HG03135 (cell line): Measurements from ENCODE around the gene PIGN.
"Not testable (repeated sequence)": the region's sequence is repeated elsewhere in the genome, so short reads cannot be mapped to it uniquely, and the experiment has no call there.

Source experiments
- ATAC-seq: cut with Tn5 transposase; IDR thresholded peaks from one replicate; pipeline ENCODE4 v1.9.1; 2021; ENCODE audit warnings: mild to moderate bottlenecking, moderate library complexity; ENCODE audit not compliant: unreplicated experiment

Gene PIGN

DNA sequence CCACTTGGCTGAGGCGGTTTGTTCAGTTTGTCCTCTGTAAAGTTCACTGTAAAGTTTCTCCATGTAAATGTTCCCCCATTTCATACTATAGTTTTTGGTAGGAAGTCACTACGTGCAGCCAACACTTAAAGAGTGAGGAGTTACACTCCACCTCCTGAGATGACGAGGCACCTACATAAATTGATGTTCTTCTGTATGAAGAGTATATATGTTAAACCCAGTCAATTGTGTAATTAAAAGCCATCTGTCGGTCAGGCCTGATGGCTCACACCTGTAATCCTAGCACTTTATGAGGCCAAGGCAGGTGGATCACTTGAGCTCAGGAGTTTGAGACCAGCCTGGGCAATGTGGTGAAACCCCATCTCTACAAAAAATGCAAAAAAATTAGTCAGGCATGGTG lies 7.6 kb downstream of the PIGN start:
- no peak for ATAC-seq

DNA sequence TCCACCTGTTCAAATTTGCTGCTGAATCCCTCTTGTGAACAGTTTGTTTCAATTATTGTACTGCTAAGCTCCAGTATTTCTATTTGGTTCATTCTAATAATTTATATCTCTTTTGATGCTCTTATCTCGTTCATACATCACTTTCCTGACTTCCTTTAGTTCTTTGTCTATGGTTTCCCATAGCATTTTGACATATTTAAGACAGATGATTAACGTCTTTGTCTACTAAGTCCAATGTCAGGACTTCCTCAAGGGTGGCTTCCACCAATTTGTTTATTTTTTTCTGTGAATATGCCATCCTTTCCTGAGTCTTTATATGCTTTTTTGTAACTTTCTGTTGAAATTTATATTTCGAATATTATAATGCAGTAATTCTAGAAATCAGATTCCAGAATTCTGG lies 9.6 kb downstream of the PIGN start:
- no peak for ATAC-seq

DNA sequence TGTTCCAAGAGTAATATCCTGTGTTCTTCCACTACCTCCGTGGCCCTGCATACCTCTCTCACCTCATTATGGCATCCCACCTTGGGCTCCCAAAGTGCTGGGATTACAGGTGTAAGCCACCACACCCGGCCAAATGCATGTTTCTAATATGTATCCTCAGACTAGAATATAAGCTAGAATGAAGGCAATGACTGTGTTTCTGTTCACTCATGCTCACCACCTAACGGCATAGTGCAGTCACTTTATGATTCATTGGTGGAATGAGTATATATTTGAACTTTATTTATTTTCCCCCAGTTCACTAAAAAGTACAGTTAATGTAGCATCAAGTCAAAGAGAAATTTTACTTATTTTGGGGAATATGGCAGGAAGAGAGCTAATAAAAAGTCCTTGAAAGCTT lies 11.3 kb downstream of the PIGN start:
- ATAC-seq = no peak

DNA sequence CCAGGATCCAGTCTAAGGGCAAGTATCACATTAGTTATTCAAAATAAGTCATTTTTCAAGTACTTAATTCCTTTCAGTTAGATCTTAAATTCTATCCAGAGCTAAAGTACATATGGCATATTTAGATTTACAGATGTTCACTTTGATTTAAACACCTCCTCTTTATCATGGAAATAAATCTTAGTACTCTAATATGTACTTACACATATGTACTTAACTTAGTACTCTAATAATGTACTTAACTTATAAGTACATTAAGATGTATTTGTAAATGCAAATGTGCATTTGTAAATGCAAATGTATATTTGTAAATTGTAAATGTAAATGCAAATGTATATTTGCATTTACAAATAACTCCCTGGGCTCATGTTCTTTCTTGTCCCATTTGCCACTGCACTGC lies 14.6 kb downstream of the PIGN start:
- ATAC-seq = no peak

DNA sequence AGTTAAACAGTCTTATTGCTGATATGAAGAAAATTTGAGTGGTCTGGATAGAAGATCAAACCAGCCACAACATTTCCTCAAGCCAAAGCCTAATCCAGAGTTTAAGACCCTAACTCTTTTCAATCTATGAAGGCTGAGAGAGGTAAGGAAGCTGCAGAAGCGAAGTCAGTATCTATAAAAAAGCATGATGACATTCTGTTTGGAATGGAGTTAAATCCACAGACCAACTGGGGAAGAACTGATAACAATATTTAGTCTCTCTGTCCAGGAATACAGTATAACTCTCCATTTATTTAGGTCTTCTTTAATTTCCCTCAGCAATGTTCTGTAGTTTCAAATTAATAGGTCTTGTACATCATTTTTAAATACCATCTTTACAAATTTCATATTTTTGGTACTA lies 16.0 kb downstream of the PIGN start:
- no peak for ATAC-seq

DNA sequence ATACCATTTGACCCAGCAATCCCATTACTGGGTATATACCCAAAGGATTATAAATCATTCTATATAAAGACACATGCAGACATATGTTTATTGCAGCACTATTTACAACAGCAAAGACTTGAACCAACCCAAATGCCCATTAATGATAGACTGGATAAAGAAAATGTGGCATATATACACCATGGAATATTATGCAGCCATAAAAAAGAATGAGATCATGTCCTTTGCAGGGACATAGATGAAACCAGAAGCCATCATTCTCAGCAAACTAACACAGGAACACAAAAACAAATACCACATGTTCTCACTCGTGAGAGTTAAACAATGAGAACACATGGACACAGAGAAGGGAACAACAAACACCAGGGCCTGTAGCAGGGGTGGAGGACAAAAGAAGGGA lies 20.3 kb downstream of the PIGN start:
- not testable (repeated sequence) for ATAC-seq

DNA sequence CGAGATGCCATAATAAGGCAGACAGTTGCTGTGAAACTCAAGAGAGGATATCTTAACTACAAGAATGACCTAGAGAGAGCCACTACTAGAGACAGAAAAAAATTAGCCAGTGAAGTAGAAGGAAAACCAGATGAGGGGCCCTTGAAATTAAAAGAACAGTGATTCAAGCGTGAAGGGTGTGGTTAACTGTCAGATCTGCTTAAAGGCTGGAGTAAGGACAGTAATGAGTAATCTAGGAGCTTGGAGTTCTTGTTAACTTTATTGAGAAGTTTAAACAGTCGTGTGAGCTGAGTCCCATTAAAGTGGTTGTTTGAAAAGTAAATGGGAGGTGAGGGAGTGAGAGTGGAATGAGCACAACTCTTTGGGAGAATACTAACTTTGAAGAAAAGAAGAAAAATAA lies 21.3 kb downstream of the PIGN start:
- ATAC-seq = no peak

DNA sequence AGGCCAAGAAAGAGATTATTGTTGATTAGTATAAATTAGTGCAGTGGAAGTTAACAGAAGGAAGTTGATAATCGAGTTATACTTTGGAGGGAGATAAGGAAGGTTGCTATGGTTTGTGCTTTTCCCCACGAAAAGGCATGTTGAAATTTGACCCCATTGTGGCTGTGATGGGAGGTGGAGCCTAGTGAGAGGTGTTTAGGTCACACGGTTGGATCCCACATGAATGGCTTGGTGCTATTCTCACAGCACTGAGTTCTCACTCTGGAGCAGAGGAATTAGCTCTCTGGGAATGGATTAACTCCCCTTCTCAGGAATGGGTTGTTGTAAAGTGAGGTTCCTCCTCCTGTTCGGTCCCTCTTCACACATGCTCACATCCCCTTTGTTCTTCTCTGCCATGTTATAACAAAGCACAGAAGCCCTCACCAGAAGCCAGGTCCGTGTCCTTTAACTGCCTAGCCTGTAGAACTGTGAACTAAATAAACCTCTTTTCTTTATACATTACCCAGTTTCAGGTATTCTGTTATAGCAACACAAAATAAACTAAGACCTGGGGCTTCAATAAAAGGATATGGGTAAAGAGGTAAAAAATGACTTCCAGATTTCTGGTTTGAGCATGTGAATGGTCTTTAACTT lies 21.9 kb downstream of the PIGN start:
- ATAC-seq = no peak

DNA sequence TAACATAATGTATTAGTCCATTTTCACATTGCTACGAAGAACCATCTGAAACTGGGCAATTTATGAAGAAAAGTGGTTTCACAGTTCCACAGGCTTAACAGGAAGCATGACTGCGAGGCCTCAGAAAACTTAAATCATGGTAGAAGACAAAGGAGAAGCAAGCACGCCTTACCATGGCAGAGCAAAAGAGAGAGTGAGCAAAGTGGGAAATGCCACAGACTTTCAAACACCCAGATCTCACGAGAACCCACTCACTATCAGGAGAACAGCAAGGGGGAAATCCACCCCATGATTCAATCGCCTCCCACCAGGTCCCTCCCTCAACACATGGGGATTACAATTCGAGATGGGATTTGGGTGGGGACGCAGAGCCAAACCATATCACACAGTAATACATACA lies 22.5 kb downstream of the PIGN start:
- ATAC-seq = no peak

DNA sequence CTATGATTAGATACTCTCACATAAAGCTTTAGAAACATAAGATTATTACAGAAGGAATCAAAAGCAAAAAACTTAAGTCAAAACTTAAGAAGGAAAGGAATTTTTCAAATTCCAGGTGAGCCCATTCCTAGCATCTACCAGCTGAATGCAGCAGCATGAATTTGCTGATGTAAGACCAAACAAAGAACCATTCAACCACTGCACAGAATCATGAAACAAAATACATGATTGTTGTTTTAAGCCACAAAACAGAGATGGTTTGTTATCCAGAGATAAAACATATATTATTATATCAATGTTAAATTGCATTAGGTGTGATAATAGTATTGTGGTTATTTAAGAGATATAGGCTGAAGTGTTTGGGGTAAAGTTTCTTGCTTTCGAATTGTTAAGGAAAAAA lies 29.0 kb downstream of the PIGN start:
- no peak for ATAC-seq

DNA sequence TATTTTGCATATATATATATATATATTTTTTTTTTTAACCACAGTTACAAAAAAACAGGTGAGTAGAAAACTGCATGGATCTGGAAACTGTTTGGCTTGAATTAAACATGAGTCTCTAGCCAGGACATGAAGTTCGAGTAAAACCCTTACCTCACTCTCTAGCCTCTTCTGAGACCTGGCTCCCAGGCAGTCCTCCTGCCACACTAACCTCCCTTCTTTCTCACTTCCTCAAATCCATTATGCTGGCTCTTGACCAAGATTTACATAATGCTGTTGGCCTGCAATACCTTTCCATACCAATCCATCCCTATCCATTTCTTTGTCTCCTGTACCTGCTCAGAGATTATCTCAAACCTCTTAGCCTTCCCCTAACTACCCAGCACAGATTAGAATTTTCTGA lies 34.0 kb downstream of the PIGN start:
- ATAC-seq = no peak

DNA sequence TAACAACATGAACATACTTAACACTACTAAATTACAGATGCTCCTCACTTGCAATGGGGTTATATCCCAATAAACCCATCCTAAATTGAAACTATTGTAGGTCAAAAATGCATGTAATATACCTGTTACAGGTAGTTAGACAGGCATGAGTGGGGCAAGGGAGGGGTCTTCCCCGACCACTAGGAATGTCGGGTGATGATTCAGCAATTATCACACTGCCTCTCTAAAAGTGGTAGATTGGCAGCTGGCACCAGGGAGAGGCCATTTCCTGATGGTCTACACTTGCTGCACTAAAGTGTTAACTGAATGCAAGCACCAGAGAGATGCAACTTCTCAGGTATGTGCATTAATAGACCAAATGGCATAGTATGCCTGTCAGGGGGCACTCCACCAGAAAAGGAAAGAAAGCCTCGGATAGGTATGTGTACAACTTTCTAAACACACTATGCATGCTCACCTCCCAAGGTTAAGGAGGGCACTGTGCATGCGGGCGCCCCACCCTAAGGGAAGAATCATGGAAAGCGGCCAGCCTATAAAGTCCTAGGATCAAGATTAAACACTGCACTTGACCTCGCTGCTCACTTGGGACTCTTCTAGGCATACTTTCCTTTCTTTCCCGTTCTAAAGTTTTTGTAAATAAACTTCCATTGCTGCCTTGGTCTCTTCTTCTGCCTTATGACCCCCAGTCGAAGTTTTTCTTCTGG lies 35.6 kb downstream of the PIGN start:
- no peak for ATAC-seq

DNA sequence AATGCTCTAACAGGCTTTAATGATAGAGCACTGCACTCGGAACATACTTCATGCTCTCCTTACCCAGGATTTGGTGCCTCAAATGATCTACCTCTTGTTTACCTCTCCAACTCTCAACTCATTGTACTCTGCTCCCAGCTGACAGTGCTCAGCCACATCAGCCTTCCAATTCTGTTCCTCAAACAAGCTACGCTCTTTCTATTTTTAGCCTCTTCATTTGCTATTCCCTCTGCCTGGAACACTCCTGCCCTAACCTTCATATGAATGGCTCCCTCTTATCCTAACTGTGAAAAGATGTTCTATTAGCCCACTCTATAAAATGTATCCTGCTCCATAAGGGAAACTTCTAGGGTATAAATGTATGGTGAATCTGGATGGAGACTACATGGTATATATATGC lies 42.5 kb downstream of the PIGN start:
- no peak for ATAC-seq

DNA sequence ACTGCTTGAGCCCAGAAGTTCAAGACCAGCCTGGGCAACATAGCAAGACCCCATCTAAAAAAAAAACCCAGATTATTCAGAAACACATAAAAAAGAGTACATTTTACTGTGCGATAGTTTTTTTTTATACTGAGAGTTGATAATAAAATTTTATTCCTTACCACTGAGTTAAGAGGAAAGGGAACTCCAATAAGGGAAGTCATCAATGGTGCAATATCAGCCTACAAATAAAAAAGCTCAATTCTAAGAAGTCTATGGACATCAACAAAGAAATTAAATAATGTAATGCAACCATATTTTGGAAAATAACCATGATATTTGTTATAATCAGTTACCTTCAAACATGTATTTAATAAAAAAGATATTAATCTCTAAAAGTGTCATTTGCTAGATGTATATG lies 46.6 kb downstream of the PIGN start:
- ATAC-seq = no peak

DNA sequence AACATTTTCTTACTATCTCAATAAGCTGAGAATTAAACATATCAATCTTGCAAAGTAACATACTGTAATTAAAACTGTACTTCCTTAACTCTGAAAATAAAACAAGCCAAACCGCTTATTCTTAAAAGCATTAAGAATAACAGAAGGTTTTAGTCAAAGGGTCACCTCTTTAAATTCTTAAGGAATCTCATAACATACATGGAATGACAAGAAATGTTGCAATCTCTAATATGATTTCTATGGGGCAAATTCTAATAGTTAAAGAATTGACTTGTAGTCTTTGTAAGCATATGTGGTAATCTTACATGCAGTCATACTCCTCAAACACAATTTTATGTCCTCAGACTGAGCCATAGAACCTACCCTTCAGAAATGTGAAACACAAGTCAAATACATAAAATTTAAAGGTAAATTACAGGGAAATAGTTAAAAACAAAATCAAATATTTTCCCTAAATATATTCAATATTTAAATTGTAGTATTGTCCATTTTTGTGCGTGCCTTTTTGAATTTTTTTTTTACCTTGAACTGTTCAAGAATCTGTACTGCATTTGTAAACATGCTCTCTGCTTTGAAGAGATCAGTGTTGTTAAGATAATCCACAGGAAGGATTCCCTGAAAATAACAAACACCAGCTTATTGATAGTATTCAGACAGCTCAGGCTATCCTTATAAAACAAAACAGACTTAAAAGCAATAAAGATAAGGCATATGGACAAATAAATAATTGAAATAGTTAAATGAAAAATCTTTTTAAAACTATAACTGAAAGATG lies 48.2 kb downstream of the PIGN start:
- no peak for ATAC-seq

DNA sequence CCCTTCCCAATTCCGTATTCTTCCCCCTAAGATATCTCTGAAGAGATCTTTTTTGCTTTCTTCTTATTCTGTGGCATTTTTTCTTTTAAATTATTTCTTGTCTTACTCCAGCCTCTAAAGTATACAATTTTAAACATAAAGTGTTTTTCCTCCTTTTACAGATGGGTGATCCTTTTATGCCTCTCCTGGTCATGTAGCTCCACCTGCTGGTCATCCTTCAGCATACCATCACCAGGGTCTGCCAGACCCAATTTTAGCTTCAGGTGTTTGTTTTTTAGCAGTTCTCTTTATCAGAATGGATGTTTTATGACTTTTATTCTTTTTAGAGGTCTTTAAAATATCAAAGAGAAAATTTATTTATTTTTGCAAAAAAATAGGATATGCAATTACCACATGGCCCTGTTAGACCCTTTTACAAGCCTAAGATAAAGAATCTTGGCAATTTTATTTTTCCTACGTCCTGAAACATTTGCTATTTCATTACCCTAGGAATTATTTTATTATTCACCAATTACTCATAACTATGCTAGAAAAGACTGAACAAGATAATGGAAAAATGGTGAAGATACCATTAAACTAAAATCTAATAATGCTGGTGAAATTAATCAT lies 55.5 kb downstream of the PIGN start:
- no peak for ATAC-seq

DNA sequence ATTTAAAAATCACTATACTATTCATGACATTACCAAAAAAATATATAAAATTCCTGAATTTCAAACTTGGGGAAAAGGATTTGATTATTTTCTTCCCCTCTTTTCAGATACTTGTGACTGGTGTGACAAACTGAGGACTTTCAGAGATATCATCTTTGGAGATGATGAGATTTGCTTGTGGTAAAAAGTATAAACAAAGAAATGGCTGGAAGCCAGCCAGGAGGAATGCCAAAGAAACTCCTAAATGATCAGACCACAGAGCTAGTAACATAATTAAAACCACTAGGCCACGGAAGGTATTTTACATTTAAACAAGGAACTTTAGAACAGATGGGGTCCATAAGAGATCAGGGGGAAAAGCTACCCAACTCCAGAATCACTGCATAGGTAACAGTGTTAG lies 58.7 kb downstream of the PIGN start:
- no peak for ATAC-seq

DNA sequence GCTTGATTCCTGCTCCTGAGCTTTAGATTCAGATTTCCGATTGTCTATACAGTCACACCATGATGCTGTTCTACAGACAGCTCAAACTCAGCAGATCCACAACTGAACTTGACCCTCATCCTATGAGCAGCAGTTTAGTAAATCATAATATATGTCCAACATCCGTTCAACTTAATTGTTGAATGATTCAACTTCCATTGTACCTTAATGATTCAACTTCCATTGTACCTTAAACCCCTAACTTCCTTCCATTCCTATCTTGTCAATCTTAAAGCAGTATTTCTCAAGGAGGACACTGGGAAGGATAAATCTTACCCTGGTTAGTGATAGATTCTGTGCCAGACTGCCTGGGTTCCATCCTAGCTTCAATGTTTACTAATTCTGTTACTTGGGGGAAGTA lies 60.1 kb downstream of the PIGN start:
- no peak for ATAC-seq

DNA sequence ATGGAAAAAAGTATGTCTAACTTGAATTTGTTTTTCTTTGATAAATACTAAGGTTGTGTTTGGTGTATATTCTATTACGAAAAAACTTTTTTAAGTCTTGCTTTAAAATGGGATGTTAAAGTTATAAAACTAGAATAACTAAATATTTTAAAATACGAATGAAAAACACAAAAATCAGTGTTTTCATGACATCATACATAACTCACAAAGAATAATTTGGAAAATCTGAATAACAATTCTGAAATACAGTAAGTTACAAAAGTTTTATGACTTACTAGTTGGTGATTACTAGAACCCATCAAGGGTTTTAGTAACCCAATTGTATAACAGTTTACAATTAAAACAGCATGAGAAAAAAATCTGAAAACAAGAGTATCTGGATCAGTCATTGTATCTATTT lies 61.2 kb downstream of the PIGN start:
- no peak for ATAC-seq

DNA sequence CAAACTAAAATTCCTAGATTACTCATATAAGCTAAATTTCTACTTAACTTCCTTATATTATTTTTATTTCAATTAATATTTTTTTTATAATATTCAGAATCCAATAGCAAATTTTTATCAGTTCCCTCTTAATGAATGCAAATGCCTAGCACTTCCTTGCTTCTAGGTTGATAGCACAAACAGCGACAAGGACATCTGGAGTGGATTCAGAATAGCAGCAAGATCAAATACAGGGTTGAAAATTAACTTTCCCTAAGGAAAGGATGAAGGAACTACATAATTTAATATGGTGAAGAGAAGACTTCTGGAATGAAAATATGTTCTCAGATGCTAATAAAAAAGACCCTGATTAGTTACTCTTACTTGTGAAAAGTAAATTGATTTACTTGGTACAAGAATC lies 64.5 kb downstream of the PIGN start:
- ATAC-seq = no peak

DNA sequence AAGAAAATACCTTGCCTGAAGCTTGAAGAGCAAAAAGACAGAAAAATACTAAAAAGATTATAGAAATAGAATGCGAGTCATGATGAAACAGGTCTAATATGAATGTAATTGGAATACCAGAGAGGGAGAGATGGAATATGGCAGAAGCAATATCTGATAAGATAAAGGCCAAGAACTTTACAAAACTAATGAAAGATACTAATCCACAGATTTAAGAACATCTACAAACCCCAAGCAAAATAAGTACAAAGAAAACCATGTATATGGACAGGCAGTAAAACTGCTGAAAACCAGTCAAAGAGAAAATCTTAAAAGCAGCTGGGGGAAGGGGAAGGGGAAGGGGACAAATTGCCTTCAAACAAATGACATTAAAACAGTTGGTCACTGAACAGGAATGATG lies 67.0 kb downstream of the PIGN start:
- ATAC-seq = no peak

DNA sequence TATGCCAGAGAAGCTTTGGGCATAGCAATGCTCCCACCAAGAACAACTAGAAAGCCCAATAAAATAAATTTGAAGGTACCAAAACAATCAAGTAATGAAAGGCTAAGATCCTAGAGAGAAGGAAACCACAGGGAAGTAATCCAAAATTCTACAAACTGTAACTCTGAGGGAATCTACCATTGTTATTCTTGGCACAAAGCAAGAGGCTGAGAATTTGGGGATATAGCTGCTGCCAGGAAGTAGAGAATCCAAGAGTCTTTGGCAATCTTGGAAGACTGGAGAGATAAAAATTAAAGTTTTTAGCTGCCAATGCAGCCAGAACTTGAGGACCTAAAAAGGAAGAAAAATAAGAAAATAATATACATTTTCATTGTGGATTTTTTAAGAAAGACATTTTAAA lies 68.5 kb downstream of the PIGN start:
- no peak for ATAC-seq
